Liver (tissue), 9 donors: ENCODE results near the gene RNF135. TPM values are rescaled to one million over a fixed set of nuclear protein-coding genes. Genes with fewer than 3 reads are reported as not detected.

Experiments used
- DNase-seq: peaks from one replicate; pipeline ENCODE4 v3.0.0-alpha.2; 2017; ENCODE audit warnings: low spot score
- H3K27ac ChIP-seq, 2 donors: one replicate each; pipeline ENCODE4 v1.7.0; 2013; ENCODE audit warnings: inconsistent platforms in 2 of 2, low read length in 2 of 2, control low read depth in 1 of 2, low read depth in 1 of 2, mild to moderate bottlenecking in 1 of 2
- H3K27me3 ChIP-seq, 4 donors: one replicate each; pipeline versions ENCODE4 v1.6.1 to v1.7.0; 2013; ENCODE audit warnings: low read length in 3 of 4, inconsistent platforms in 1 of 4, mild to moderate bottlenecking in 1 of 4, moderate library complexity in 1 of 4; ENCODE audit not compliant: control insufficient read depth in 4 of 4, insufficient read depth in 4 of 4
- H3K36me3 ChIP-seq, 4 donors: one replicate each; pipeline versions ENCODE4 v1.6.1 to v1.7.0; 2013; ENCODE audit warnings: low read length in 3 of 4, mild to moderate bottlenecking in 3 of 4, low read depth in 1 of 4, moderate library complexity in 1 of 4; ENCODE audit not compliant: control insufficient read depth in 4 of 4, insufficient read depth in 3 of 4
- H3K4me1 ChIP-seq, 4 donors: one replicate each; pipeline versions ENCODE4 v1.6.1 to v1.7.0; 2013; ENCODE audit warnings: low read length in 3 of 4, mild to moderate bottlenecking in 3 of 4, moderate library complexity in 1 of 4; ENCODE audit not compliant: control insufficient read depth in 4 of 4, insufficient read depth in 4 of 4
- H3K4me3 ChIP-seq, 3 donors: one replicate each; pipeline versions ENCODE4 v1.6.1 to v1.7.0; 2013; ENCODE audit warnings: low read length in 3 of 3, control low read depth in 1 of 3, low read depth in 1 of 3, mild to moderate bottlenecking in 1 of 3
- H3K9ac ChIP-seq, 2 donors: one replicate each; pipeline ENCODE4 v1.7.0; 2013; ENCODE audit warnings: low read length in 2 of 2, mild to moderate bottlenecking in 2 of 2, moderate library complexity in 2 of 2, control low read depth in 1 of 2, low read depth in 1 of 2
- H3K9me3 ChIP-seq, 4 donors: one replicate each; pipeline versions ENCODE4 v1.6.1 to v1.7.0; 2013; ENCODE audit warnings: low read length in 3 of 4; ENCODE audit not compliant: control insufficient read depth in 4 of 4
- EGR1 ChIP-seq, 2 donors: IDR thresholded peaks; 2 replicates each; pipeline ENCODE4 v1.6.1; 2016 to 2018; ENCODE audit warnings: antibody characterized with exemption in 2 of 2, low read depth in 2 of 2
- FOXA1 ChIP-seq: IDR thresholded peaks from 2 replicates; pipeline ENCODE4 v1.6.1; 2016; ENCODE audit warnings: antibody characterized with exemption
- FOXA2 ChIP-seq: IDR thresholded peaks from 2 replicates; pipeline ENCODE4 v1.6.1; 2016; ENCODE audit warnings: antibody characterized with exemption
- GABPA ChIP-seq, 2 donors: IDR thresholded peaks in 1 of 2; conservative IDR thresholded peaks in 1 of 2; 2 replicates each; pipeline ENCODE4 v1.6.1; 2016; ENCODE audit warnings: antibody characterized with exemption in 2 of 2, mild to moderate bottlenecking in 1 of 2, moderate library complexity in 1 of 2
- HNF4A ChIP-seq, 2 donors: conservative IDR thresholded peaks; 2 replicates each; pipeline ENCODE4 v1.6.1; 2016; ENCODE audit warnings: antibody characterized with exemption in 2 of 2, mild to moderate bottlenecking in 2 of 2
- JUND ChIP-seq, 2 donors: IDR thresholded peaks; 2 replicates each; pipeline ENCODE4 v1.6.1; 2016; ENCODE audit warnings: antibody characterized with exemption in 2 of 2
- NR2F2 ChIP-seq: IDR thresholded peaks from 2 replicates; pipeline ENCODE4 v1.6.1; 2016; ENCODE audit warnings: antibody characterized with exemption
- RAD21 ChIP-seq, 2 donors: IDR thresholded peaks; 2 replicates each; pipeline ENCODE4 v1.6.1; 2016; ENCODE audit warnings: antibody characterized with exemption in 2 of 2, mild to moderate bottlenecking in 2 of 2
- RXRA ChIP-seq, 2 donors: IDR thresholded peaks; 2 replicates each; pipeline ENCODE4 v1.6.1; 2017 to 2018; ENCODE audit warnings: antibody characterized with exemption in 2 of 2, mild to moderate bottlenecking in 1 of 2
- TAF1 ChIP-seq: conservative IDR thresholded peaks from 2 replicates; pipeline ENCODE4 v1.6.1; 2016; ENCODE audit warnings: antibody characterized with exemption, mild to moderate bottlenecking
- YY1 ChIP-seq: IDR thresholded peaks from 2 replicates; pipeline ENCODE4 v1.6.1; 2016; ENCODE audit warnings: antibody characterized with exemption, mild to moderate bottlenecking
- WGBS: extraction: QIAGEN DNeasy Blood & Tissue Kit; methylation state at CpG from one replicate; pipeline ENCODE4 v1.1.7; 2013; 5-methylcytosine and 5-hydroxymethylcytosine counted together
- polyA plus RNA-seq, 2 donors: library from polyadenylated mRNA; stranded (reverse) in 1 of 2; unstranded in 1 of 2; fragments of 200-250 nt in 1 of 2; fragments of >200 nt in 1 of 2; fragmentation: Nextera tagmentation in 1 of 2; extraction: Ambion mirVana in 1 of 2; gene quantifications; one replicate each; pipeline versions ENCODE4 v1.2.1 to v1.2.3, GENCODE V29; 2013 to 2015
- total RNA-seq, 2 donors: library from RNA; depleted of rRNA; stranded (reverse); fragments of >200 nt; gene quantifications; one replicate each; pipeline ENCODE4 v1.2.3, GENCODE V29; 2014
- TF ChIP-seq, protein P1 (sequence below): IDR thresholded peaks from 2 replicates; pipeline ENCODE4 v1.6.1; 2016; ENCODE audit warnings: antibody characterized with exemption
- TF ChIP-seq, protein P2 (sequence below): fragments of 150-350 bp; IDR thresholded peaks from 2 replicates; pipeline ENCODE4 v1.5.1; 2017; ENCODE audit warnings: improper control_type of control experiment, low read depth, low read length; ENCODE audit not compliant: missing input control
- TF ChIP-seq, protein P3 (sequence below): IDR thresholded peaks from 2 replicates; pipeline ENCODE4 v1.6.1; 2016; ENCODE audit warnings: antibody characterized with exemption, mild to moderate bottlenecking
- TF ChIP-seq, protein P4 (sequence below): IDR thresholded peaks from 2 replicates; pipeline ENCODE4 v1.6.1; 2016; ENCODE audit warnings: antibody characterized with exemption
- TF ChIP-seq, protein P5 (sequence below): IDR thresholded peaks from 2 replicates; pipeline ENCODE4 v1.6.1; 2016; ENCODE audit warnings: antibody characterized with exemption
- donor health status: healthy.
- donor health status: healthy.
- donor health status: healthy.
- donor health status: healthy.
- donor health status: healthy.

The RNF135 gene
- total and polyA plus RNA-seq, 4 donors: 3.4 to 5.5 (median 3.7) TPM

GRCh38 chr17:30982855-30983254 lies 12.0 kb downstream of the RNF135 start:
- Histone ChIP-seq H3K4me1 (no peaks in the 10 kb centered on the region), H3K27me3 (no peaks in the 10 kb centered on the region), H3K36me3 (peaks cover 0 to 8% (median 1%) of the 10 kb centered on the region in 4 donors), H3K27ac (no peak overlapping the region), H3K4me3 (no peak overlapping the region), H3K9ac (no peak overlapping the region), H3K9me3 (no peaks in the 10 kb centered on the region)
- 89% methylated on average over 1 of the region's 1 CpG for WGBS
- TF ChIP-seq, protein P1, sequence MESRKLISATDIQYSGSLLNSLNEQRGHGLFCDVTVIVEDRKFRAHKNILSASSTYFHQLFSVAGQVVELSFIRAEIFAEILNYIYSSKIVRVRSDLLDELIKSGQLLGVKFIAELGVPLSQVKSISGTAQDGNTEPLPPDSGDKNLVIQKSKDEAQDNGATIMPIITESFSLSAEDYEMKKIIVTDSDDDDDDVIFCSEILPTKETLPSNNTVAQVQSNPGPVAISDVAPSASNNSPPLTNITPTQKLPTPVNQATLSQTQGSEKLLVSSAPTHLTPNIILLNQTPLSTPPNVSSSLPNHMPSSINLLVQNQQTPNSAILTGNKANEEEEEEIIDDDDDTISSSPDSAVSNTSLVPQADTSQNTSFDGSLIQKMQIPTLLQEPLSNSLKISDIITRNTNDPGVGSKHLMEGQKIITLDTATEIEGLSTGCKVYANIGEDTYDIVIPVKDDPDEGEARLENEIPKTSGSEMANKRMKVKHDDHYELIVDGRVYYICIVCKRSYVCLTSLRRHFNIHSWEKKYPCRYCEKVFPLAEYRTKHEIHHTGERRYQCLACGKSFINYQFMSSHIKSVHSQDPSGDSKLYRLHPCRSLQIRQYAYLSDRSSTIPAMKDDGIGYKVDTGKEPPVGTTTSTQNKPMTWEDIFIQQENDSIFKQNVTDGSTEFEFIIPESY: no peak
- TF ChIP-seq, protein P2, sequence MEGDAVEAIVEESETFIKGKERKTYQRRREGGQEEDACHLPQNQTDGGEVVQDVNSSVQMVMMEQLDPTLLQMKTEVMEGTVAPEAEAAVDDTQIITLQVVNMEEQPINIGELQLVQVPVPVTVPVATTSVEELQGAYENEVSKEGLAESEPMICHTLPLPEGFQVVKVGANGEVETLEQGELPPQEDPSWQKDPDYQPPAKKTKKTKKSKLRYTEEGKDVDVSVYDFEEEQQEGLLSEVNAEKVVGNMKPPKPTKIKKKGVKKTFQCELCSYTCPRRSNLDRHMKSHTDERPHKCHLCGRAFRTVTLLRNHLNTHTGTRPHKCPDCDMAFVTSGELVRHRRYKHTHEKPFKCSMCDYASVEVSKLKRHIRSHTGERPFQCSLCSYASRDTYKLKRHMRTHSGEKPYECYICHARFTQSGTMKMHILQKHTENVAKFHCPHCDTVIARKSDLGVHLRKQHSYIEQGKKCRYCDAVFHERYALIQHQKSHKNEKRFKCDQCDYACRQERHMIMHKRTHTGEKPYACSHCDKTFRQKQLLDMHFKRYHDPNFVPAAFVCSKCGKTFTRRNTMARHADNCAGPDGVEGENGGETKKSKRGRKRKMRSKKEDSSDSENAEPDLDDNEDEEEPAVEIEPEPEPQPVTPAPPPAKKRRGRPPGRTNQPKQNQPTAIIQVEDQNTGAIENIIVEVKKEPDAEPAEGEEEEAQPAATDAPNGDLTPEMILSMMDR: no peak
- no peak for TF ChIP-seq JUND (IDR thresholded peaks at IDR 0.05)
- no peak for TF ChIP-seq TAF1
- TF ChIP-seq, protein P3, sequence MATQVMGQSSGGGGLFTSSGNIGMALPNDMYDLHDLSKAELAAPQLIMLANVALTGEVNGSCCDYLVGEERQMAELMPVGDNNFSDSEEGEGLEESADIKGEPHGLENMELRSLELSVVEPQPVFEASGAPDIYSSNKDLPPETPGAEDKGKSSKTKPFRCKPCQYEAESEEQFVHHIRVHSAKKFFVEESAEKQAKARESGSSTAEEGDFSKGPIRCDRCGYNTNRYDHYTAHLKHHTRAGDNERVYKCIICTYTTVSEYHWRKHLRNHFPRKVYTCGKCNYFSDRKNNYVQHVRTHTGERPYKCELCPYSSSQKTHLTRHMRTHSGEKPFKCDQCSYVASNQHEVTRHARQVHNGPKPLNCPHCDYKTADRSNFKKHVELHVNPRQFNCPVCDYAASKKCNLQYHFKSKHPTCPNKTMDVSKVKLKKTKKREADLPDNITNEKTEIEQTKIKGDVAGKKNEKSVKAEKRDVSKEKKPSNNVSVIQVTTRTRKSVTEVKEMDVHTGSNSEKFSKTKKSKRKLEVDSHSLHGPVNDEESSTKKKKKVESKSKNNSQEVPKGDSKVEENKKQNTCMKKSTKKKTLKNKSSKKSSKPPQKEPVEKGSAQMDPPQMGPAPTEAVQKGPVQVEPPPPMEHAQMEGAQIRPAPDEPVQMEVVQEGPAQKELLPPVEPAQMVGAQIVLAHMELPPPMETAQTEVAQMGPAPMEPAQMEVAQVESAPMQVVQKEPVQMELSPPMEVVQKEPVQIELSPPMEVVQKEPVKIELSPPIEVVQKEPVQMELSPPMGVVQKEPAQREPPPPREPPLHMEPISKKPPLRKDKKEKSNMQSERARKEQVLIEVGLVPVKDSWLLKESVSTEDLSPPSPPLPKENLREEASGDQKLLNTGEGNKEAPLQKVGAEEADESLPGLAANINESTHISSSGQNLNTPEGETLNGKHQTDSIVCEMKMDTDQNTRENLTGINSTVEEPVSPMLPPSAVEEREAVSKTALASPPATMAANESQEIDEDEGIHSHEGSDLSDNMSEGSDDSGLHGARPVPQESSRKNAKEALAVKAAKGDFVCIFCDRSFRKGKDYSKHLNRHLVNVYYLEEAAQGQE: no peak
- no peak for TF ChIP-seq RAD21 (IDR thresholded peaks at IDR 0.05)
- TF ChIP-seq FOXA2: no peak
- no peak for TF ChIP-seq RXRA (IDR thresholded peaks at IDR 0.05)
- no peak for TF ChIP-seq YY1
- TF ChIP-seq, protein P4, sequence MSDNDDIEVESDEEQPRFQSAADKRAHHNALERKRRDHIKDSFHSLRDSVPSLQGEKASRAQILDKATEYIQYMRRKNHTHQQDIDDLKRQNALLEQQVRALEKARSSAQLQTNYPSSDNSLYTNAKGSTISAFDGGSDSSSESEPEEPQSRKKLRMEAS: no peak
- no peak for TF ChIP-seq HNF4A (conservative IDR thresholded peaks at IDR 0.05)
- TF ChIP-seq, protein P5, sequence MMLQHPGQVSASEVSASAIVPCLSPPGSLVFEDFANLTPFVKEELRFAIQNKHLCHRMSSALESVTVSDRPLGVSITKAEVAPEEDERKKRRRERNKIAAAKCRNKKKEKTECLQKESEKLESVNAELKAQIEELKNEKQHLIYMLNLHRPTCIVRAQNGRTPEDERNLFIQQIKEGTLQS: no peak
- no peak for TF ChIP-seq EGR1 (IDR thresholded peaks at IDR 0.05; ENCODE audit: low read depth in 2 of 2)
- no peak for DNase-seq

DNA sequence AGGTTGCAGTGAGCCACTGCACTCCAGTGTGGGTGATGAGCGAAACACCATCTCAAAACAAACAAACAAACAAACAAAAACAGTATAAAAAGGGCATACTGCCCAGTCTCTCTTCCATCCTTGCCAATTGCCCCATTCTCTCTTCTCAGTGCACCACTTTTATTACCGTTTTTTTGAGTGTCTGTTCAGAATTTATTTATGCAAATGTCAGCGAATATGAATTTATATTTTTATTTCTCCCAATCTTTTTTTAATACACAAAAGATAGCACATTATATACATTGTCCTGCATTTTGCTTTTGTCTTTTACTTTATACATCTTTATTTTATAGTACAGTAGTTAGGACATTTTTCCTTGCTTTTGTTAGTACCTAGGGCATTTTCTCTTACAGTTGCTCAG lies 19.6 kb downstream of the RNF135 start:
- Histone ChIP-seq H3K4me3 (no peak overlapping the region), H3K27ac (no peak overlapping the region), H3K9me3 (no peaks in the 10 kb centered on the region), H3K27me3 (no peaks in the 10 kb centered on the region), H3K9ac (no peak overlapping the region), H3K36me3 (peaks cover 0 to 8% (median under 1%) of the 10 kb centered on the region in 4 donors), H3K4me1 (no peaks in the 10 kb centered on the region)
- DNase-seq: no peak
- TF ChIP-seq FOXA1 (no peak), NR2F2 (no peak), TAF1 (no peak), YY1 (no peak), EGR1 (IDR thresholded peaks at IDR 0.05; ENCODE audit: low read depth in 2 of 2) (no peak), GABPA (IDR thresholded peaks at IDR 0.05 in 1 of 2, conservative IDR thresholded peaks at IDR 0.05 in 1 of 2) (no peak), RXRA (IDR thresholded peaks at IDR 0.05) (no peak), HNF4A (conservative IDR thresholded peaks at IDR 0.05) (no peak), JUND (IDR thresholded peaks at IDR 0.05) (no peak), RAD21 (IDR thresholded peaks at IDR 0.05) (no peak)
- TF ChIP-seq, protein P4: no peak
- TF ChIP-seq, protein P5: no peak
- TF ChIP-seq, protein P1: no peak
- WGBS: 87% methylated on average over 3 of the region's 3 CpGs
